GM23248 (cell line): ENCODE results near the gene CARMIL1.

ENCODE experiments used
- EZH2 ChIP-seq: fragments of 200-600 bp; sonication (generic); IDR thresholded peaks from 2 replicates; pipeline ENCODE4 v1.6.1; 2018; ENCODE audit warnings: antibody characterized with exemption, mild to moderate bottlenecking; ENCODE audit not compliant: insufficient read depth, poor library complexity, severe bottlenecking
- EZH2phosphoT487 ChIP-seq: fragments of 200-600 bp; sonication (generic); IDR thresholded peaks from 2 replicates; pipeline ENCODE4 v1.6.1; 2018; ENCODE audit warnings: antibody characterized with exemption, moderate library complexity, mild to moderate bottlenecking, low read depth; ENCODE audit not compliant: insufficient read depth

- no peak for TF ChIP-seq EZH2
- no peak for TF ChIP-seq EZH2phosphoT487
Measured at GRCh38 chr6:25436760-25437159, 157.6 kb downstream of the CARMIL1 start.
